Measurements from ENCODE around the gene RASGRP1. TPM values are rescaled to one million over a fixed set of nuclear protein-coding genes. Genes with fewer than 3 reads are reported as not detected.

The RASGRP1 gene
- total and polyA plus RNA-seq, 10 of the 15 experiments (the other 5 are each of a cell fraction or from before 2014, with no cell fraction given) = 5.6 to 234 (median 20.9) TPM

DNA sequence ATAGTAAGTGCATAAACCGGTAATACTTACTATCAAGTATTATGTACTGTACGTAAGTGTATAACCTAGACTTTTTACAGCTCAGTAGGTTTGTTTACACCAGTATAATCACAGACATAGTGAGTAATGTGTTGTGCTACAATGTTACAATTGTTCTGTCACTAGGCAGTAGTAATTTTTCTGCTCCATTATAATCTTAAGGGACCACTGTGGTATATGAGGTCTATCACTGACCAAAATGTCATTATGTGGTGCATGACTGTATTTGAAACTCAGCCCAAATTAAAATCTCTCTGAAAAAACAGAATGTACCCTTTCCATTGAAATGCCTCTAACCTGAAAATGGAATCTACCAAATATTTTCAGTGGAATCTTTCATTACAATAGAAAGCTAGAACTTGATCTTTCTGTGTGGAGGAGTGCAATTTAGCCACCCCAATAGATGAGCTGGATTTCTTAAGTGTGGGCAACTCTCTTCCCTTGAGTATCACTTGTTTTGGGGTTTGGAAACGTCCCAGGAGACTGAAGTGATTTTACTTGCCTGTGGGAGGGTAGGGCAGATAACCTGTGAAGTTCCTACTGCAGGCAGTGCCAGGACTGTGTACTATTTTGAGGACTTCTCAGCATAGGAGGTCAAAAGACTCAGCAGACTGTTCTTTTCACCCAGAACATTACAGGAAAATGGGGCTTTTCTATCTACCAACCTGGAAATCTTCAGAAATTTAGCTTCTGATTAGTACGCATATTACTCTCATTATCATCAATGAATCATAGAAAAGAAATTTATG, 59.7 kb downstream of the RASGRP1 start:
- peaks cover 16 to 19% of the 10 kb centered on the region in 2 experiments for H3K36me3 ChIP-seq (ENCODE audit: control insufficient read depth in 2 of 2, insufficient read depth in 2 of 2, low read length in 1 of 2)
- no peak overlapping the region for H3K9ac ChIP-seq (ENCODE audit: control insufficient read depth, insufficient read depth, low read length)
- H3K27ac ChIP-seq (ENCODE audit: control insufficient read depth, insufficient read depth) = no peak overlapping the region
- H3K27me3 ChIP-seq (replicated peaks in 1 of 2; ENCODE audit: control insufficient read depth in 2 of 2, insufficient read depth in 2 of 2, low read length in 1 of 2) = no peaks in the 10 kb centered on the region
- CTCF ChIA-PET = interaction anchor here (0.9 to 5.9 kb wide), 13 partner anchors 10 to 203 kb away, joined by 3 to 35 read pairs (median 5); no protein-coding TSS in a partner anchor
- intact Hi-C loops (cut with micrococcal nuclease; ENCODE audit: unreplicated experiment) = loop anchor here (5.0 kb wide), 2 partner anchors 37 to 63 kb away; no protein-coding TSS in a partner anchor
- H3K4me2 ChIP-seq (ENCODE audit: control insufficient read depth, insufficient read depth) = no peak overlapping the region
- no peak overlapping the region for H2AFZ ChIP-seq (ENCODE audit: control insufficient read depth, low read depth, low read length)
- SMC1A ChIA-PET (ENCODE audit: uncharacterized antibody, unreplicated experiment) = interaction anchor here (0.6 to 17.5 kb wide), 15 partner anchors 10 to 1591 kb away, joined by 3 to 208 read pairs (median 4); partner anchors contain the start of gene FAM98B
- POLR2A ChIA-PET = interaction anchor here (0.6 to 2.3 kb wide), 4 partner anchors 12 to 19 kb away, joined by 3 to 8 read pairs (median 3); no protein-coding TSS in a partner anchor
- H3K4me1 ChIP-seq (ENCODE audit: control insufficient read depth, insufficient read depth, low read length) = peaks cover 11% of the 10 kb centered on the region
- H3K9me3 ChIP-seq (replicated peaks; ENCODE audit: control insufficient read depth, insufficient read depth, low read length) = no peaks in the 10 kb centered on the region; the same call in 2 of the 3 replicates
- FAIRE-seq = no peak
- DNase-seq (ENCODE audit: low read depth, low spot score) = no peak
- TSS peak; percentile 14 for BruUV-seq (replicated peaks)
- no peaks in the 10 kb centered on the region for H4K20me1 ChIP-seq (ENCODE audit: control insufficient read depth, insufficient read depth)
- RAD21 ChIA-PET (ENCODE audit: unreplicated experiment) = interaction anchor here (0.6 to 1.7 kb wide), 6 partner anchors 12 to 195 kb away, joined by 3 to 5 read pairs (median 4); no protein-coding TSS in a partner anchor
- ATAC-seq = no peak
- in situ Hi-C loops (cut with MboI) = no loop called here
- WGBS (ENCODE audit: insufficient coverage, insufficient replicate concordance, low lambda C conversion rate, missing lambda C conversion rate) = 70% methylated on average over 4 of the region's 4 CpGs
- no peaks in the 10 kb centered on the region for H3K79me2 ChIP-seq (ENCODE audit: control insufficient read depth, insufficient read depth, low read length)
- no peak overlapping the region for H3K4me3 ChIP-seq
- TF ChIP-seq, protein P1, sequence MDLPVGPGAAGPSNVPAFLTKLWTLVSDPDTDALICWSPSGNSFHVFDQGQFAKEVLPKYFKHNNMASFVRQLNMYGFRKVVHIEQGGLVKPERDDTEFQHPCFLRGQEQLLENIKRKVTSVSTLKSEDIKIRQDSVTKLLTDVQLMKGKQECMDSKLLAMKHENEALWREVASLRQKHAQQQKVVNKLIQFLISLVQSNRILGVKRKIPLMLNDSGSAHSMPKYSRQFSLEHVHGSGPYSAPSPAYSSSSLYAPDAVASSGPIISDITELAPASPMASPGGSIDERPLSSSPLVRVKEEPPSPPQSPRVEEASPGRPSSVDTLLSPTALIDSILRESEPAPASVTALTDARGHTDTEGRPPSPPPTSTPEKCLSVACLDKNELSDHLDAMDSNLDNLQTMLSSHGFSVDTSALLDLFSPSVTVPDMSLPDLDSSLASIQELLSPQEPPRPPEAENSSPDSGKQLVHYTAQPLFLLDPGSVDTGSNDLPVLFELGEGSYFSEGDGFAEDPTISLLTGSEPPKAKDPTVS (IDR thresholded peaks at IDR 0.05; ENCODE audit: low read depth, low read length) = no peak
- TF ChIP-seq, protein P2, sequence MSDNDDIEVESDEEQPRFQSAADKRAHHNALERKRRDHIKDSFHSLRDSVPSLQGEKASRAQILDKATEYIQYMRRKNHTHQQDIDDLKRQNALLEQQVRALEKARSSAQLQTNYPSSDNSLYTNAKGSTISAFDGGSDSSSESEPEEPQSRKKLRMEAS (IDR thresholded peaks at IDR 0.05; ENCODE audit: low read depth, low read length) = no peak
- no peak for TF ChIP-seq KLF5 (IDR thresholded peaks at IDR 0.05; ENCODE audit: partially characterized antibody)
- TF ChIP-seq, protein P3, sequence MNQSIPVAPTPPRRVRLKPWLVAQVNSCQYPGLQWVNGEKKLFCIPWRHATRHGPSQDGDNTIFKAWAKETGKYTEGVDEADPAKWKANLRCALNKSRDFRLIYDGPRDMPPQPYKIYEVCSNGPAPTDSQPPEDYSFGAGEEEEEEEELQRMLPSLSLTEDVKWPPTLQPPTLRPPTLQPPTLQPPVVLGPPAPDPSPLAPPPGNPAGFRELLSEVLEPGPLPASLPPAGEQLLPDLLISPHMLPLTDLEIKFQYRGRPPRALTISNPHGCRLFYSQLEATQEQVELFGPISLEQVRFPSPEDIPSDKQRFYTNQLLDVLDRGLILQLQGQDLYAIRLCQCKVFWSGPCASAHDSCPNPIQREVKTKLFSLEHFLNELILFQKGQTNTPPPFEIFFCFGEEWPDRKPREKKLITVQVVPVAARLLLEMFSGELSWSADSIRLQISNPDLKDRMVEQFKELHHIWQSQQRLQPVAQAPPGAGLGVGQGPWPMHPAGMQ (IDR thresholded peaks at IDR 0.05; ENCODE audit: borderline replicate concordance) = no peak
- TF ChIP-seq, protein P4, sequence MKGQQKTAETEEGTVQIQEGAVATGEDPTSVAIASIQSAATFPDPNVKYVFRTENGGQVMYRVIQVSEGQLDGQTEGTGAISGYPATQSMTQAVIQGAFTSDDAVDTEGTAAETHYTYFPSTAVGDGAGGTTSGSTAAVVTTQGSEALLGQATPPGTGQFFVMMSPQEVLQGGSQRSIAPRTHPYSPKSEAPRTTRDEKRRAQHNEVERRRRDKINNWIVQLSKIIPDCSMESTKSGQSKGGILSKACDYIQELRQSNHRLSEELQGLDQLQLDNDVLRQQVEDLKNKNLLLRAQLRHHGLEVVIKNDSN (IDR thresholded peaks at IDR 0.05; ENCODE audit: borderline replicate concordance, extremely low read length, insufficient read depth, low read depth, low read length) = no peak
- TF ChIP-seq BMI1 (IDR thresholded peaks at IDR 0.05; ENCODE audit: borderline replicate concordance) = no peak
- TF ChIP-seq, protein P5, sequence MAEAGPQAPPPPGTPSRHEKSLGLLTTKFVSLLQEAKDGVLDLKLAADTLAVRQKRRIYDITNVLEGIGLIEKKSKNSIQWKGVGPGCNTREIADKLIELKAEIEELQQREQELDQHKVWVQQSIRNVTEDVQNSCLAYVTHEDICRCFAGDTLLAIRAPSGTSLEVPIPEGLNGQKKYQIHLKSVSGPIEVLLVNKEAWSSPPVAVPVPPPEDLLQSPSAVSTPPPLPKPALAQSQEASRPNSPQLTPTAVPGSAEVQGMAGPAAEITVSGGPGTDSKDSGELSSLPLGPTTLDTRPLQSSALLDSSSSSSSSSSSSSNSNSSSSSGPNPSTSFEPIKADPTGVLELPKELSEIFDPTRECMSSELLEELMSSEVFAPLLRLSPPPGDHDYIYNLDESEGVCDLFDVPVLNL (IDR thresholded peaks at IDR 0.05; ENCODE audit: low read depth, low read length) = no peak
- TF ChIP-seq SP1 (IDR thresholded peaks at IDR 0.05; ENCODE audit: low read depth, low read length) = no peak
- TF ChIP-seq HDAC2 (IDR thresholded peaks at IDR 0.05) = no peak
- TF ChIP-seq, protein P6, sequence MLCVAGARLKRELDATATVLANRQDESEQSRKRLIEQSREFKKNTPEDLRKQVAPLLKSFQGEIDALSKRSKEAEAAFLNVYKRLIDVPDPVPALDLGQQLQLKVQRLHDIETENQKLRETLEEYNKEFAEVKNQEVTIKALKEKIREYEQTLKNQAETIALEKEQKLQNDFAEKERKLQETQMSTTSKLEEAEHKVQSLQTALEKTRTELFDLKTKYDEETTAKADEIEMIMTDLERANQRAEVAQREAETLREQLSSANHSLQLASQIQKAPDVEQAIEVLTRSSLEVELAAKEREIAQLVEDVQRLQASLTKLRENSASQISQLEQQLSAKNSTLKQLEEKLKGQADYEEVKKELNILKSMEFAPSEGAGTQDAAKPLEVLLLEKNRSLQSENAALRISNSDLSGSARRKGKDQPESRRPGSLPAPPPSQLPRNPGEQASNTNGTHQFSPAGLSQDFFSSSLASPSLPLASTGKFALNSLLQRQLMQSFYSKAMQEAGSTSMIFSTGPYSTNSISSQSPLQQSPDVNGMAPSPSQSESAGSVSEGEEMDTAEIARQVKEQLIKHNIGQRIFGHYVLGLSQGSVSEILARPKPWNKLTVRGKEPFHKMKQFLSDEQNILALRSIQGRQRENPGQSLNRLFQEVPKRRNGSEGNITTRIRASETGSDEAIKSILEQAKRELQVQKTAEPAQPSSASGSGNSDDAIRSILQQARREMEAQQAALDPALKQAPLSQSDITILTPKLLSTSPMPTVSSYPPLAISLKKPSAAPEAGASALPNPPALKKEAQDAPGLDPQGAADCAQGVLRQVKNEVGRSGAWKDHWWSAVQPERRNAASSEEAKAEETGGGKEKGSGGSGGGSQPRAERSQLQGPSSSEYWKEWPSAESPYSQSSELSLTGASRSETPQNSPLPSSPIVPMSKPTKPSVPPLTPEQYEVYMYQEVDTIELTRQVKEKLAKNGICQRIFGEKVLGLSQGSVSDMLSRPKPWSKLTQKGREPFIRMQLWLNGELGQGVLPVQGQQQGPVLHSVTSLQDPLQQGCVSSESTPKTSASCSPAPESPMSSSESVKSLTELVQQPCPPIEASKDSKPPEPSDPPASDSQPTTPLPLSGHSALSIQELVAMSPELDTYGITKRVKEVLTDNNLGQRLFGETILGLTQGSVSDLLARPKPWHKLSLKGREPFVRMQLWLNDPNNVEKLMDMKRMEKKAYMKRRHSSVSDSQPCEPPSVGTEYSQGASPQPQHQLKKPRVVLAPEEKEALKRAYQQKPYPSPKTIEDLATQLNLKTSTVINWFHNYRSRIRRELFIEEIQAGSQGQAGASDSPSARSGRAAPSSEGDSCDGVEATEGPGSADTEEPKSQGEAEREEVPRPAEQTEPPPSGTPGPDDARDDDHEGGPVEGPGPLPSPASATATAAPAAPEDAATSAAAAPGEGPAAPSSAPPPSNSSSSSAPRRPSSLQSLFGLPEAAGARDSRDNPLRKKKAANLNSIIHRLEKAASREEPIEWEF (IDR thresholded peaks at IDR 0.05; ENCODE audit: insufficient replicate concordance, low read depth, low read length) = no peak

All from GM12878 (cell line).